ENCODE results near the gene MKRN2.
"Not testable (repeated sequence)": the region's sequence is repeated elsewhere in the genome, so short reads cannot be mapped to it uniquely, and the experiment has no call there.

MKRN2 gene

GRCh38 chr3:12630843-12631242 is 74.0 kb downstream of the MKRN2 start:
- not testable (repeated sequence) for DNase-seq (ENCODE audit: low spot score)

- no peak for DNase-seq (ENCODE audit: low spot score)
Measured at GRCh38 chr3:12632523-12632922, 75.6 kb downstream of the MKRN2 start.

GRCh38 chr3:12633108-12633507 is 76.2 kb downstream of the MKRN2 start:
- DNase-seq (ENCODE audit: low spot score): no peak
